Measurements from ENCODE around the gene PARD3.

GRCh38 chr10:34488476-34489130 is 326.5 kb downstream of the PARD3 start:
- TF ChIP-seq CTCF (conservative IDR thresholded peaks at IDR 0.05; ENCODE audit: low read length) (no peak), EZH2phosphoT487 (IDR thresholded peaks at IDR 0.05; ENCODE audit: borderline replicate concordance) (no peak)

All from Loucy (cell line).